ENCODE measurements around the gene PEX14. TPM values are rescaled to one million over a fixed set of nuclear protein-coding genes. Genes with fewer than 3 reads are reported as not detected.

PEX14 gene
- polyA plus RNA-seq, 1 donor (not counting 4 experiments of a cell fraction or from before 2014, with no cell fraction given), result 8.4 TPM

DNA sequence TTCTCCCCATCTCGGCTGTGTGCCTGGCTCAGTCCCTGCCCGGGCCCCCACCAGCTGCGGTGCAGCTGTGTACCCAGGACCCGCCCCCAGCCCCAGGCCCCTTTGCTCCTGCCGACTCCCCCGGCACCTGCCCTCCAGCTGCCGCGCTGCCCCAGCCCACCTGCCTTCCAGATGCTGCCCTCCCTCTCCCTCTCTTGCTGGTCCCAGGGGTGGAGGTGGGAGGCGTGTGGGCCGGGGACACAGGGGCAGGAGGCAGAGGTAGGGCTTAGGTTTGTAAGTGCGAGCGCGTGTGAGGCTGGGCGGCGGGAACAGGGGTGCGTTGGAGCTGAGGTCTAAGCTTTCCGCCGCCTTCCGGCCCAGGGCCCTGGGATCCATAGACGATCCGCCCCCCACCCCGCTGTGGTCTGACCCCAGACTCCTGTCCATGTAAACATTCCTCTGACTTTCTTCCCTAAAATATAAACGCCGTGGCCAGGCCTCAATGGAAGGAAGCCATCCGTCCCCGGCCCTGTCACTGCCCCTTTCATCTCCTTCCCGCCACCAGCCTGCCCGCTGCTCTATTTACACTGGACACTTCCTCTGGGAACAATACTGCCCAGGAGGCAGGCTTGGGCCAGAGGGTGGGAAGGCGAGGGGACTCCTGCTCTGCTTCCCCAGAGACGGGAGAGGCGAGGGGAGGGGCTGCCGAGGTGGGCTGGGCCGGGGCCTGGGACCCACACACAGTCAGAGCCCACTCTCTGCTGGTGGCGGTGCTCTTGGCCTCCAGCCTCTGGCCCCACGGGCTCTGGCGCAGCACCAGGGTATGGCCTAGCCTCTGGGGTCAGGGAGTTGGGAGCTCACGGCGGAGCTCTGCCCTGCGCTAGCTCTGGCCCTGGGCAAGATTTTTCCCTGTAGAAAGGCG lies 193.4 kb downstream of the PEX14 start:
- H3K4me2 ChIP-seq (ENCODE audit: control insufficient read depth, extremely low read depth, insufficient read depth, low read depth, low read length), result no peak overlapping the region
- H3K36me3 ChIP-seq (ENCODE audit: control insufficient read depth in 2 of 2, extremely low read depth in 1 of 2, insufficient read depth in 2 of 2, low read length in 2 of 2), result peaks cover 0 to 11% of the 10 kb centered on the region in 2 experiments
- H3K9me3 ChIP-seq (ENCODE audit: control insufficient read depth, low read depth, low read length), result no peaks in the 10 kb centered on the region
- H3K79me2 ChIP-seq (ENCODE audit: control insufficient read depth, insufficient read depth, low read length), result no peaks in the 10 kb centered on the region
- no peak for DNase-seq (ENCODE audit: low read depth, low spot score)
- no peak overlapping the region for H2AFZ ChIP-seq (ENCODE audit: control insufficient read depth, low read length)
- no peaks in the 10 kb centered on the region for H4K20me1 ChIP-seq (ENCODE audit: control insufficient read depth, extremely low read depth, insufficient read depth, low read length)
- H3K27me3 ChIP-seq (ENCODE audit: control insufficient read depth, extremely low read depth, insufficient read depth, low read length), result no peaks in the 10 kb centered on the region
- H3K9ac ChIP-seq (ENCODE audit: control insufficient read depth, extremely low read depth, insufficient read depth, low read length), result no peak overlapping the region
- H3K4me3 ChIP-seq (ENCODE audit: control insufficient read depth in 2 of 3, extremely low read depth in 1 of 3, insufficient read depth in 2 of 3, low read depth in 1 of 3, low read length in 3 of 3), result no peak overlapping the region
- H3K27ac ChIP-seq (ENCODE audit: control insufficient read depth, insufficient read depth, low read length), result no peak overlapping the region
- no peak for FAIRE-seq
- H3K4me1 ChIP-seq (ENCODE audit: control insufficient read depth, extremely low read depth, insufficient read depth, low read length), result no peaks in the 10 kb centered on the region
- TF ChIP-seq EZH2 (IDR thresholded peaks at IDR 0.05; ENCODE audit: low read length), result no peak
- TF ChIP-seq, protein P1, sequence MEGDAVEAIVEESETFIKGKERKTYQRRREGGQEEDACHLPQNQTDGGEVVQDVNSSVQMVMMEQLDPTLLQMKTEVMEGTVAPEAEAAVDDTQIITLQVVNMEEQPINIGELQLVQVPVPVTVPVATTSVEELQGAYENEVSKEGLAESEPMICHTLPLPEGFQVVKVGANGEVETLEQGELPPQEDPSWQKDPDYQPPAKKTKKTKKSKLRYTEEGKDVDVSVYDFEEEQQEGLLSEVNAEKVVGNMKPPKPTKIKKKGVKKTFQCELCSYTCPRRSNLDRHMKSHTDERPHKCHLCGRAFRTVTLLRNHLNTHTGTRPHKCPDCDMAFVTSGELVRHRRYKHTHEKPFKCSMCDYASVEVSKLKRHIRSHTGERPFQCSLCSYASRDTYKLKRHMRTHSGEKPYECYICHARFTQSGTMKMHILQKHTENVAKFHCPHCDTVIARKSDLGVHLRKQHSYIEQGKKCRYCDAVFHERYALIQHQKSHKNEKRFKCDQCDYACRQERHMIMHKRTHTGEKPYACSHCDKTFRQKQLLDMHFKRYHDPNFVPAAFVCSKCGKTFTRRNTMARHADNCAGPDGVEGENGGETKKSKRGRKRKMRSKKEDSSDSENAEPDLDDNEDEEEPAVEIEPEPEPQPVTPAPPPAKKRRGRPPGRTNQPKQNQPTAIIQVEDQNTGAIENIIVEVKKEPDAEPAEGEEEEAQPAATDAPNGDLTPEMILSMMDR (optimal IDR thresholded peaks at IDR 0.05 in 1 of 3, IDR thresholded peaks at IDR 0.05 in 1 of 3, conservative IDR thresholded peaks at IDR 0.05 in 1 of 3; ENCODE audit: extremely low read depth in 1 of 3, insufficient read depth in 2 of 3, low read length in 3 of 3), result no peak
- no peaks in the 10 kb centered on the region for H3K9me1 ChIP-seq (ENCODE audit: control insufficient read depth, extremely low read depth, insufficient read depth, low read length)
- dilution Hi-C loops (cut with MboI; ENCODE audit: extremely low pct_ligation_motif_present, low sequenced_read_pairs), result no loop called here

DNA sequence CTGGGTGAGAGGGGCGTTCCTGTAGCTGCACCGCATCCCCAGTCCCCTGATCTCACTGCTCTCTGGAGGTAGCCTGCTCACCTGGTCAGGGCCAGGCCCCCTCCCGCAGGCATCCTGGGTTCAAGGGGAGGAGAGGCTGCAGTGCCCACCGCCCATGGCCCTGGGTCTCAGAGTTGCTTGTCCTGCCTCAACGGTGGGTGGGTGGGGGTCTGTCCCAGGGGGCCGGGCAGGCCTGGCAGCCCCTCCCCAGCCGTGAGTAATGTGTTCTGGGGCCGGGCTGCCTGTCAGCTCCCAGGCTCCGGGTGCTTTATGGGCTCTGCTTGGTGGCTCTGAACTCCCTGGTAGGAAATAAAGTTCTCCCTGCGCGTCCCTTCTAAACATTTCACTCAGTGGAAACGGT lies 194.8 kb downstream of the PEX14 start:
- TF ChIP-seq EZH2 (IDR thresholded peaks at IDR 0.05; ENCODE audit: low read length), result no peak
- TF ChIP-seq, protein P1 (optimal IDR thresholded peaks at IDR 0.05 in 1 of 3, IDR thresholded peaks at IDR 0.05 in 1 of 3, conservative IDR thresholded peaks at IDR 0.05 in 1 of 3; ENCODE audit: extremely low read depth in 1 of 3, insufficient read depth in 2 of 3, low read length in 3 of 3), result no peak
- no peaks in the 10 kb centered on the region for H3K9me3 ChIP-seq (ENCODE audit: control insufficient read depth, low read depth, low read length)
- no peaks in the 10 kb centered on the region for H3K9me1 ChIP-seq (ENCODE audit: control insufficient read depth, extremely low read depth, insufficient read depth, low read length)
- no peaks in the 10 kb centered on the region for H3K4me1 ChIP-seq (ENCODE audit: control insufficient read depth, extremely low read depth, insufficient read depth, low read length)
- H3K27me3 ChIP-seq (ENCODE audit: control insufficient read depth, extremely low read depth, insufficient read depth, low read length), result no peaks in the 10 kb centered on the region
- no peaks in the 10 kb centered on the region for H3K79me2 ChIP-seq (ENCODE audit: control insufficient read depth, insufficient read depth, low read length)
- H4K20me1 ChIP-seq (ENCODE audit: control insufficient read depth, extremely low read depth, insufficient read depth, low read length), result no peaks in the 10 kb centered on the region
- H3K36me3 ChIP-seq (ENCODE audit: control insufficient read depth in 2 of 2, extremely low read depth in 1 of 2, insufficient read depth in 2 of 2, low read length in 2 of 2), result peaks cover 0 to 7% of the 10 kb centered on the region in 2 experiments
- no peak overlapping the region for H3K9ac ChIP-seq (ENCODE audit: control insufficient read depth, extremely low read depth, insufficient read depth, low read length)
- no peak for FAIRE-seq
- DNase-seq (ENCODE audit: low read depth, low spot score), result no peak
- H3K4me2 ChIP-seq (ENCODE audit: control insufficient read depth, extremely low read depth, insufficient read depth, low read depth, low read length), result no peak overlapping the region
- no peak overlapping the region for H2AFZ ChIP-seq (ENCODE audit: control insufficient read depth, low read length)
- dilution Hi-C loops (cut with MboI; ENCODE audit: extremely low pct_ligation_motif_present, low sequenced_read_pairs), result no loop called here
- H3K4me3 ChIP-seq (ENCODE audit: control insufficient read depth in 2 of 3, extremely low read depth in 1 of 3, insufficient read depth in 2 of 3, low read depth in 1 of 3, low read length in 3 of 3), result no peak overlapping the region
- no peak overlapping the region for H3K27ac ChIP-seq (ENCODE audit: control insufficient read depth, insufficient read depth, low read length)

Data from keratinocyte (primary cell).